Endothelial cell of umbilical vein (primary cell): ENCODE measurements around the gene PRKAR1B. TPM values are rescaled to one million over a fixed set of nuclear protein-coding genes. Genes with fewer than 3 reads are reported as not detected.

Source experiments
- BruUV-seq: library from RNA; stranded (reverse); fragments of 400-500 nt; replicated peaks from 2 replicates; lab custom pipeline; 2021; lab: Mats Ljungman, UMichigan
- CTCF ChIA-PET: fragments of 300-600, 350-600 bp; sonication (Branson Sonifier 250); formaldehyde crosslinking; loops from one replicate; lab custom pipeline; 2021; ENCODE audit warnings: antibody characterized with exemption, inconsistent platforms; lab: Charles Lee
- POLR2A ChIA-PET: fragments of 300-600, 350-600 bp; sonication (Branson Sonifier 250); formaldehyde crosslinking; loops from one replicate; lab custom pipeline; 2021; ENCODE audit warnings: antibody characterized with exemption, inconsistent platforms; lab: Charles Lee
- DNase-seq: peaks from one replicate; pipeline ENCODE4 v3.0.0-alpha.2; 2011; ENCODE audit warnings: low read depth, low spot score
- FAIRE-seq: peaks from 2 replicates; lab custom pipeline; 2011; peaks lifted over from hg19 to GRCh38; lab: Jason Lieb, UNC
- H2AFZ ChIP-seq: 2 replicates; pipeline ENCODE4 v1.6.0; 2012; ENCODE audit warnings: low read depth, low read length, control low read depth, inconsistent platforms
- H3K27ac ChIP-seq: 2 replicates; pipeline ENCODE4 v1.5.1; 2011; ENCODE audit warnings: low read depth, mild to moderate bottlenecking, control low read depth, low read length, moderate library complexity; ENCODE audit not compliant: insufficient read depth
- H3K27me3 ChIP-seq, 2 experiments: 2 replicates each; pipeline versions ENCODE4 v1.6.0 to v1.6.1; 2011; ENCODE audit warnings: low read length in 2 of 2, mixed read lengths in 1 of 2; ENCODE audit not compliant: control insufficient read depth in 2 of 2, insufficient read depth in 2 of 2
- H3K36me3 ChIP-seq, 2 experiments: 2 replicates in 1 of 2; 3 replicates in 1 of 2; pipeline ENCODE4 v1.5.1; 2011; ENCODE audit warnings: low read length in 2 of 2, mild to moderate bottlenecking in 1 of 2, moderate library complexity in 1 of 2; ENCODE audit not compliant: control insufficient read depth in 2 of 2, insufficient read depth in 2 of 2; ENCODE audit errors: extremely low read depth in 1 of 2
- H3K4me1 ChIP-seq: 3 replicates; pipeline ENCODE4 v1.5.1; 2011; ENCODE audit warnings: mild to moderate bottlenecking, low read length; ENCODE audit not compliant: control insufficient read depth, insufficient read depth; ENCODE audit errors: extremely low read depth
- H3K4me2 ChIP-seq: 2 replicates; pipeline ENCODE4 v1.6.1; 2011; ENCODE audit warnings: low read length, control low read depth, mixed read lengths; ENCODE audit not compliant: insufficient read depth
- H3K4me3 ChIP-seq, 3 experiments: fragments of 200-600 bp in 1 of 3; sonication (generic), shearing (Covaris generic) in 1 of 3; replicated peaks in 1 of 3; 2 replicates each; pipeline ENCODE4 v1.5.1; 2011 to 2016; ENCODE audit warnings: control low read depth in 3 of 3, low read length in 3 of 3, mild to moderate bottlenecking in 2 of 3, inconsistent platforms in 1 of 3, low read depth in 1 of 3, moderate library complexity in 1 of 3; ENCODE audit not compliant: insufficient read depth in 1 of 3
- H3K79me2 ChIP-seq: 2 replicates; pipeline ENCODE4 v1.6.0; 2012; ENCODE audit warnings: low read length, inconsistent platforms; ENCODE audit not compliant: control insufficient read depth, insufficient read depth
- H3K9ac ChIP-seq: replicated peaks from 2 replicates; pipeline ENCODE3; 2011; ENCODE audit warnings: low read length, control low read depth; ENCODE audit not compliant: insufficient read depth; ENCODE audit errors: extremely low read depth
- H3K9me1 ChIP-seq: replicated peaks from 3 replicates; pipeline ENCODE4 v1.6.0; 2011; ENCODE audit warnings: mild to moderate bottlenecking, low read length; ENCODE audit not compliant: control insufficient read depth, insufficient read depth; ENCODE audit errors: extremely low read depth
- H3K9me3 ChIP-seq: replicated peaks from 2 replicates; pipeline ENCODE4 v1.5.1; 2012; ENCODE audit warnings: low read length, inconsistent platforms; ENCODE audit not compliant: control insufficient read depth, insufficient read depth
- H4K20me1 ChIP-seq: replicated peaks from 2 replicates; pipeline ENCODE3; 2011; ENCODE audit warnings: mild to moderate bottlenecking, low read length; ENCODE audit not compliant: control insufficient read depth, insufficient read depth; ENCODE audit errors: extremely low read depth
- EZH2 ChIP-seq: IDR thresholded peaks from 2 replicates; pipeline ENCODE4 v1.6.1; 2012; ENCODE audit warnings: borderline replicate concordance, low read depth, mild to moderate bottlenecking, moderate library complexity, low read length, inconsistent platforms; ENCODE audit not compliant: severe bottlenecking
- FOS ChIP-seq: IDR thresholded peaks from 2 replicates; pipeline ENCODE4 v1.6.1; 2011; ENCODE audit warnings: mild to moderate bottlenecking, low read length, moderate library complexity, borderline replicate concordance; ENCODE audit not compliant: insufficient read depth
- GATA2 ChIP-seq: IDR thresholded peaks from 2 replicates; pipeline ENCODE4 v1.7.0; 2011; ENCODE audit warnings: low read depth, mild to moderate bottlenecking, moderate library complexity, mixed read lengths, low read length; ENCODE audit not compliant: insufficient read length, insufficient read depth
- JUN ChIP-seq: IDR thresholded peaks from 2 replicates; pipeline ENCODE4 v1.6.1; 2011; ENCODE audit warnings: borderline replicate concordance, low read depth; ENCODE audit not compliant: insufficient read length, insufficient read depth
- MYC ChIP-seq: IDR thresholded peaks from one replicate; pipeline ENCODE4 v1.6.1; 2011; ENCODE audit warnings: mild to moderate bottlenecking, low read depth, low read length
- POLR2A ChIP-seq: IDR thresholded peaks from 2 replicates; pipeline ENCODE4 v1.6.1; 2012; ENCODE audit warnings: low read depth, mild to moderate bottlenecking, control low read depth, low read length
- POLR2AphosphoS5 ChIP-seq: IDR thresholded peaks from 2 replicates; pipeline ENCODE4 v1.6.1; 2012; ENCODE audit warnings: low read depth, mild to moderate bottlenecking, control low read depth, low read length, moderate library complexity; ENCODE audit not compliant: insufficient read depth
- dilution Hi-C: fragments of 300-500 bp; cut with MboI; formaldehyde crosslinking; loops from one replicate; pipeline ENCODE4 v1.15.0; 2019; ENCODE audit warnings: low sequenced_read_pairs; ENCODE audit not compliant: extremely low pct_ligation_motif_present
- intact Hi-C: fragments of 100-400 bp; cut with micrococcal nuclease; formaldehyde crosslinking; loops from one replicate; pipeline ENCODE4 v1.10.0; 2022
- polyA plus RNA-seq, 4 experiments: library from polyadenylated mRNA; depleted of rRNA in 3 of 4; stranded (reverse) in 3 of 4; unstranded in 1 of 4; fragments of >200 nt; gene quantifications; 2 replicates each; pipeline versions ENCODE4 v1.2.1 to v1.2.3, GENCODE V29; 2011 to 2012; ENCODE audit warnings: missing spikeins in 1 of 4
- total RNA-seq: library from RNA; stranded (reverse); gene quantifications from 2 replicates; pipeline ENCODE4 v1.2.3, GENCODE V29; 2021
- TF ChIP-seq, protein P1 (sequence below): IDR thresholded peaks from 2 replicates; pipeline ENCODE4 v1.6.1; 2011; ENCODE audit not compliant: insufficient read depth, insufficient read length
- TF ChIP-seq, protein P2 (sequence below), 2 donors: IDR thresholded peaks; 1 replicate in 1 of 2; 2 replicates in 1 of 2; pipeline ENCODE4 v1.5.1; 2011; ENCODE audit warnings: low read length in 2 of 2, mild to moderate bottlenecking in 2 of 2, moderate library complexity in 2 of 2, control low read depth in 1 of 2, inconsistent platforms in 1 of 2, low read depth in 1 of 2; ENCODE audit not compliant: insufficient read depth in 1 of 2; ENCODE audit errors: extremely low read depth in 1 of 2

Gene PRKAR1B
- total and polyA plus RNA-seq, 2 donors (not counting 3 experiments of a cell fraction or from before 2014, with no cell fraction given) = 15.4 to 29.2 TPM

DNA sequence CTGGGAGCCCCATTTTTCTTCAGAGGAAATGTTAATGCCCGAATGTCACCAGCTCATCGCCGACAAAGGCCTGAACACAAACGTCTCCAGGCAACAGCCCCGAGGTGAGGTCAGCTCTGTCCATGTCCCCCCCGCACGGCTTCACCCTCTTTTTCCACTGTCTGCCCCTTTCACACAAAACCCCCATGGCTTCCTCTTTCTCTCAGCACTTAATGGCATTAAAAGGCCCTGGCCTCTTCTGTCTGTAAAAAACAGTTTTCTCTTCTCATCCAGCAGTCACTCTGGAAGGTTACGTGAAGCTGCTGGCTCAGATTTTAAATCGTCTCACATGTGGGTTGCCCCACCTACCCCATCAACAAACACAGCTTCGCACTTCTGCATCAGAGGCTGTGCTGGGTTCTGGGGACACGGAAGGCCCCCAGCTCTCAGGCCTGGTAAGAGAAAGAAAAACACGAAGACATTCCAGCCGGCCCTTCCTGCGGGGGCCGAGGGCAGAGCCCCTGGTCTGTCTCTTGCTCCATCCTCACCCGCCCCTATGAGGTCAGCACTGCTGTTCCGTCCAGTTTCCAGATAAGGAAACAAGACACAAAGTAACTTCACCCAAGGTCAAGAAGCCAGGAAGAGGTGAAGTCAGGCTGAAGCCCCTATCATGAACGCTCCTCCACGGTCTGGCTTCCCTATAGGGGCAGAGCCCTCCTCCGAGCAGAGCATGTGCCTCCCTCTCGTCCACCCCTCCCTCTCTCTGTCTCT, 116.4 kb downstream of the PRKAR1B start:
- H3K4me1 ChIP-seq = peaks cover 39% of the 10 kb centered on the region
- H3K27ac ChIP-seq = peak overlapping the region; percentile 86
- CTCF ChIA-PET = interaction anchor here (0.7 to 1.5 kb wide), 9 partner anchors 10 to 289 kb away, joined by 3 to 7 read pairs (median 3); no protein-coding TSS in a partner anchor
- peak overlapping the region; percentile 43 for H3K9ac ChIP-seq
- dilution Hi-C loops (no loop called here), intact Hi-C loops (no loop called here)
- peak overlapping the region; percentile 36 for H2AFZ ChIP-seq
- BruUV-seq = TSS peak; percentile 79
- DNase-seq (peak; percentile 74), FAIRE-seq (peak; percentile 87)
- no peak overlapping the region for H3K4me3 ChIP-seq
- no peaks in the 10 kb centered on the region for H3K27me3 ChIP-seq
- POLR2A ChIA-PET = interaction anchor here (0.6 to 1.3 kb wide), 2 partner anchors 17 to 58 kb away, joined by 3 read pairs; no protein-coding TSS in a partner anchor
- no peaks in the 10 kb centered on the region for H3K36me3 ChIP-seq
- H3K4me2 ChIP-seq = peak overlapping the region; percentile 8
- no peaks in the 10 kb centered on the region for H3K9me3 ChIP-seq
- no peaks in the 10 kb centered on the region for H4K20me1 ChIP-seq
- H3K9me1 ChIP-seq = no peaks in the 10 kb centered on the region
- no peaks in the 10 kb centered on the region for H3K79me2 ChIP-seq
- TF ChIP-seq FOS = peak; percentile 11
- TF ChIP-seq, protein P1, sequence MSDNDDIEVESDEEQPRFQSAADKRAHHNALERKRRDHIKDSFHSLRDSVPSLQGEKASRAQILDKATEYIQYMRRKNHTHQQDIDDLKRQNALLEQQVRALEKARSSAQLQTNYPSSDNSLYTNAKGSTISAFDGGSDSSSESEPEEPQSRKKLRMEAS = peak; percentile 20
- peak; percentile 49 for TF ChIP-seq JUN
- no peak for TF ChIP-seq MYC
- no peak for TF ChIP-seq EZH2
- TF ChIP-seq POLR2AphosphoS5 = peak; percentile 33
- TF ChIP-seq POLR2A = no peak
- peak; percentile 58 for TF ChIP-seq GATA2
- TF ChIP-seq, protein P2, sequence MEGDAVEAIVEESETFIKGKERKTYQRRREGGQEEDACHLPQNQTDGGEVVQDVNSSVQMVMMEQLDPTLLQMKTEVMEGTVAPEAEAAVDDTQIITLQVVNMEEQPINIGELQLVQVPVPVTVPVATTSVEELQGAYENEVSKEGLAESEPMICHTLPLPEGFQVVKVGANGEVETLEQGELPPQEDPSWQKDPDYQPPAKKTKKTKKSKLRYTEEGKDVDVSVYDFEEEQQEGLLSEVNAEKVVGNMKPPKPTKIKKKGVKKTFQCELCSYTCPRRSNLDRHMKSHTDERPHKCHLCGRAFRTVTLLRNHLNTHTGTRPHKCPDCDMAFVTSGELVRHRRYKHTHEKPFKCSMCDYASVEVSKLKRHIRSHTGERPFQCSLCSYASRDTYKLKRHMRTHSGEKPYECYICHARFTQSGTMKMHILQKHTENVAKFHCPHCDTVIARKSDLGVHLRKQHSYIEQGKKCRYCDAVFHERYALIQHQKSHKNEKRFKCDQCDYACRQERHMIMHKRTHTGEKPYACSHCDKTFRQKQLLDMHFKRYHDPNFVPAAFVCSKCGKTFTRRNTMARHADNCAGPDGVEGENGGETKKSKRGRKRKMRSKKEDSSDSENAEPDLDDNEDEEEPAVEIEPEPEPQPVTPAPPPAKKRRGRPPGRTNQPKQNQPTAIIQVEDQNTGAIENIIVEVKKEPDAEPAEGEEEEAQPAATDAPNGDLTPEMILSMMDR (IDR thresholded peaks at IDR 0.05; ENCODE audit: extremely low read depth in 1 of 2, insufficient read depth in 1 of 2, low read depth in 1 of 2, low read length in 2 of 2) = no peak
